Ishikawa (cell line): ENCODE data around the gene OR1D5.

Experiments
- CEBPB ChIP-seq: IDR thresholded peaks from 2 replicates; pipeline ENCODE4 v1.6.1; 2012
- CREB1 ChIP-seq: IDR thresholded peaks from 2 replicates; pipeline ENCODE4 v1.6.1; 2012; ENCODE audit warnings: low read depth
- EGR1 ChIP-seq: IDR thresholded peaks from 2 replicates; pipeline ENCODE4 v1.6.1; 2012
- EP300 ChIP-seq: IDR thresholded peaks from 2 replicates; pipeline ENCODE4 v1.6.1; 2012; ENCODE audit warnings: borderline replicate concordance
- FOXM1 ChIP-seq: IDR thresholded peaks from 2 replicates; pipeline ENCODE4 v1.6.1; 2012; ENCODE audit warnings: low read depth, borderline replicate concordance
- MAX ChIP-seq: IDR thresholded peaks from 2 replicates; pipeline ENCODE4 v1.6.1; 2012
- NFIC ChIP-seq: IDR thresholded peaks from 2 replicates; pipeline ENCODE4 v1.6.1; 2012
- RAD21 ChIP-seq: IDR thresholded peaks from 2 replicates; pipeline ENCODE4 v1.6.1; 2012; ENCODE audit warnings: low read depth
- REST ChIP-seq: IDR thresholded peaks from 2 replicates; pipeline ENCODE4 v1.6.1; 2012; ENCODE audit warnings: low read depth, mild to moderate bottlenecking
- TAF1 ChIP-seq: IDR thresholded peaks from 2 replicates; pipeline ENCODE4 v1.6.1; 2012; ENCODE audit warnings: low read depth, mild to moderate bottlenecking
- TCF12 ChIP-seq: IDR thresholded peaks from 2 replicates; pipeline ENCODE4 v1.6.1; 2012; ENCODE audit warnings: low read depth
- TEAD4 ChIP-seq: IDR thresholded peaks from 2 replicates; pipeline ENCODE4 v1.6.1; 2012
- USF1 ChIP-seq: IDR thresholded peaks from 2 replicates; pipeline ENCODE4 v1.6.1; 2012
- YY1 ChIP-seq: IDR thresholded peaks from 2 replicates; pipeline ENCODE4 v1.6.1; 2012; ENCODE audit warnings: low read depth
- ZBTB7A ChIP-seq: IDR thresholded peaks from 2 replicates; pipeline ENCODE4 v1.6.1; 2012; ENCODE audit warnings: low read depth

The OR1D5 gene

GRCh38 chr17:3037259-3037658 lies 26.1 kb downstream of the OR1D5 start:
- TF ChIP-seq YY1 (no peak), CREB1 (no peak), MAX (no peak), RAD21 (no peak), TEAD4 (no peak), FOXM1 (no peak), ZBTB7A (no peak), USF1 (no peak), NFIC (no peak)

- no peak for TF ChIP-seq YY1
- TF ChIP-seq FOXM1: no peak
- no peak for TF ChIP-seq RAD21
- no peak for TF ChIP-seq MAX
- no peak for TF ChIP-seq USF1
Measured at GRCh38 chr17:3036800-3037199, 26.6 kb downstream of the OR1D5 start.

- no peak for TF ChIP-seq EP300
- no peak for TF ChIP-seq FOXM1
- TF ChIP-seq TCF12: no peak
- no peak for TF ChIP-seq MAX
- TF ChIP-seq CREB1: no peak
- no peak for TF ChIP-seq EGR1
- TF ChIP-seq NFIC: no peak
- no peak for TF ChIP-seq TEAD4
- TF ChIP-seq ZBTB7A: no peak
- no peak for TF ChIP-seq CEBPB
- TF ChIP-seq REST: no peak
- TF ChIP-seq USF1: no peak
Measured at GRCh38 chr17:3035968-3036280, 27.5 kb downstream of the OR1D5 start.

GRCh38 chr17:3035256-3035967 lies 28.0 kb downstream of the OR1D5 start:
- TF ChIP-seq EP300: no peak
- TF ChIP-seq USF1: no peak
- no peak for TF ChIP-seq RAD21
- TF ChIP-seq TAF1: no peak
- TF ChIP-seq CEBPB: no peak
- TF ChIP-seq CREB1: no peak
- no peak for TF ChIP-seq REST
- TF ChIP-seq NFIC: no peak
- no peak for TF ChIP-seq FOXM1
- no peak for TF ChIP-seq TEAD4

- TF ChIP-seq NFIC (no peak), CREB1 (no peak), TCF12 (no peak), CEBPB (no peak), TEAD4 (no peak), ZBTB7A (no peak), EGR1 (no peak), USF1 (no peak), TAF1 (no peak), FOXM1 (no peak), MAX (no peak), YY1 (no peak), EP300 (no peak), RAD21 (no peak), REST (no peak)
Measured at GRCh38 chr17:3034578-3034920, 28.9 kb downstream of the OR1D5 start.
